HG02678 (cell line): ENCODE results near the gene AATK.

Experiments used
- ATAC-seq: cut with Tn5 transposase; IDR thresholded peaks from one replicate; pipeline ENCODE4 v1.9.1; 2021; ENCODE audit warnings: mild to moderate bottlenecking, moderate library complexity; ENCODE audit not compliant: unreplicated experiment

AATK gene

GRCh38 chr17:81129289-81129688, 36.7 kb downstream of the AATK start:
- no peak for ATAC-seq

- ATAC-seq = no peak
Observed at GRCh38 chr17:81128774-81129173, 37.2 kb downstream of the AATK start.

- no peak for ATAC-seq
Observed at GRCh38 chr17:81128338-81128737, 37.7 kb downstream of the AATK start.

- ATAC-seq = no peak
Observed at GRCh38 chr17:81127526-81128177, 38.4 kb downstream of the AATK start.

GRCh38 chr17:81127133-81127455, 38.9 kb downstream of the AATK start:
- ATAC-seq = no peak

- ATAC-seq = no peak
Observed at GRCh38 chr17:81126281-81127132, 39.5 kb downstream of the AATK start.

GRCh38 chr17:81125573-81126081, 40.4 kb downstream of the AATK start:
- ATAC-seq = no peak

GRCh38 chr17:81124377-81124776, 41.6 kb downstream of the AATK start:
- no peak for ATAC-seq

GRCh38 chr17:81123052-81124048, 42.7 kb downstream of the AATK start:
- ATAC-seq = no peak

GRCh38 chr17:81121841-81122733, 43.9 kb downstream of the AATK start:
- ATAC-seq = no peak

- no peak for ATAC-seq
Observed at GRCh38 chr17:81120695-81121621, 45.1 kb downstream of the AATK start.

- no peak for ATAC-seq
Observed at GRCh38 chr17:81120149-81120484, 45.9 kb downstream of the AATK start.

GRCh38 chr17:81119223-81120148, 46.5 kb downstream of the AATK start:
- ATAC-seq = no peak

GRCh38 chr17:81118308-81119221, 47.5 kb downstream of the AATK start:
- no peak for ATAC-seq

GRCh38 chr17:81117672-81118198, 48.3 kb downstream of the AATK start:
- no peak for ATAC-seq

- ATAC-seq = no peak
Observed at GRCh38 chr17:81116704-81117103, 49.3 kb downstream of the AATK start.
